Neuronal stem cell (in vitro differentiated cells): Measurements from ENCODE around the gene ILRUN.
"Not testable (repeated sequence)": the region's sequence is repeated elsewhere in the genome, so short reads cannot be mapped to it uniquely, and the experiment has no call there.

Experiments used
- DNase-seq: peaks from one replicate; pipeline ENCODE4 v3.0.0-alpha.2; 2013; ENCODE audit warnings: low spot score
- H2AFZ ChIP-seq: one replicate; pipeline ENCODE4 v1.6.1; 2013; ENCODE audit warnings: mild to moderate bottlenecking, low read length, inconsistent platforms
- H2AK5ac ChIP-seq: 2 replicates; pipeline ENCODE4 v1.6.1; 2013; ENCODE audit warnings: low read depth, mild to moderate bottlenecking, inconsistent platforms, low read length, moderate library complexity, mixed read lengths
- H2BK120ac ChIP-seq: 2 replicates; pipeline ENCODE4 v1.6.1; 2013; ENCODE audit warnings: low read depth, mild to moderate bottlenecking, inconsistent platforms, low read length, moderate library complexity, mixed read lengths
- H2BK12ac ChIP-seq: one replicate; pipeline ENCODE4 v1.6.1; 2013; ENCODE audit warnings: low read length, inconsistent platforms
- H2BK15ac ChIP-seq: 2 replicates; pipeline ENCODE4 v1.6.1; 2013; ENCODE audit warnings: mild to moderate bottlenecking, low read length, inconsistent platforms, mixed read lengths
- H2BK5ac ChIP-seq: one replicate; pipeline ENCODE4 v1.6.1; 2013; ENCODE audit warnings: inconsistent platforms, mild to moderate bottlenecking, low read length, moderate library complexity
- H3K14ac ChIP-seq: one replicate; pipeline ENCODE4 v1.6.1; 2013; ENCODE audit warnings: low read length, inconsistent platforms
- H3K18ac ChIP-seq: 2 replicates; pipeline ENCODE4 v1.6.1; 2013; ENCODE audit warnings: low read length, inconsistent platforms
- H3K23ac ChIP-seq: 2 replicates; pipeline ENCODE4 v1.6.1; 2013; ENCODE audit warnings: low read depth, mild to moderate bottlenecking, mixed read lengths, low read length, inconsistent platforms; ENCODE audit not compliant: poor library complexity
- H3K27ac ChIP-seq: replicated peaks from 3 replicates; pipeline ENCODE4 v1.5.1; 2013; ENCODE audit warnings: low read length, inconsistent platforms
- H3K27me3 ChIP-seq, 3 experiments: 2 replicates each; pipeline ENCODE4 v1.6.1; 2013; ENCODE audit warnings: low read length in 3 of 3, mild to moderate bottlenecking in 2 of 3, inconsistent platforms in 1 of 3, low read depth in 1 of 3, mixed read lengths in 1 of 3, moderate library complexity in 1 of 3; ENCODE audit not compliant: control insufficient read depth in 3 of 3, insufficient read depth in 3 of 3
- H3K36me3 ChIP-seq, 2 donors: replicated peaks in 1 of 2; 2 replicates each; pipeline ENCODE4 v1.6.1; 2013; ENCODE audit warnings: low read length in 2 of 2; ENCODE audit not compliant: control insufficient read depth in 2 of 2, insufficient read depth in 2 of 2
- H3K4ac ChIP-seq: 2 replicates; pipeline ENCODE4 v1.6.1; 2013; ENCODE audit warnings: inconsistent platforms, mild to moderate bottlenecking, low read length, moderate library complexity
- H3K4me1 ChIP-seq, 2 donors: 1 replicate in 1 of 2; 2 replicates in 1 of 2; pipeline ENCODE4 v1.6.1; 2013; ENCODE audit warnings: low read length in 2 of 2, low read depth in 1 of 2; ENCODE audit not compliant: control insufficient read depth in 2 of 2, insufficient read depth in 1 of 2
- H3K4me2 ChIP-seq: one replicate; pipeline ENCODE4 v1.6.1; 2013; ENCODE audit warnings: mild to moderate bottlenecking, low read length, inconsistent platforms; ENCODE audit not compliant: insufficient read depth, poor library complexity, severe bottlenecking
- H3K4me3 ChIP-seq, 2 donors: 2 replicates each; pipeline ENCODE4 v1.5.1; 2013; ENCODE audit warnings: low read length in 2 of 2, mild to moderate bottlenecking in 2 of 2, inconsistent platforms in 1 of 2, moderate library complexity in 1 of 2
- H3K79me1 ChIP-seq: one replicate; pipeline ENCODE4 v1.6.1; 2013; ENCODE audit warnings: low read depth, mild to moderate bottlenecking, inconsistent platforms, low read length, moderate library complexity
- H3K9ac ChIP-seq: one replicate; pipeline ENCODE4 v1.6.1; 2013; ENCODE audit warnings: mild to moderate bottlenecking, low read depth, low read length, inconsistent platforms; ENCODE audit not compliant: poor library complexity
- H3K9me3 ChIP-seq, 2 donors: replicated peaks in 1 of 2; 2 replicates each; pipeline versions ENCODE3 to v1.6.1; 2013; ENCODE audit warnings: low read length in 2 of 2, mild to moderate bottlenecking in 2 of 2, inconsistent platforms in 1 of 2, low read depth in 1 of 2, mixed read lengths in 1 of 2, moderate library complexity in 1 of 2; ENCODE audit not compliant: control insufficient read depth in 2 of 2, insufficient read depth in 1 of 2
- H4K8ac ChIP-seq: one replicate; pipeline ENCODE4 v1.6.1; 2013; ENCODE audit warnings: low read depth, mild to moderate bottlenecking, inconsistent platforms, low read length, moderate library complexity
- H4K91ac ChIP-seq: one replicate; pipeline ENCODE4 v1.6.1; 2013; ENCODE audit warnings: low read length, low read depth, mild to moderate bottlenecking, inconsistent platforms; ENCODE audit not compliant: poor library complexity
- whole genome bisulfite sequencing, 2 donors: extraction: QIAGEN DNeasy Blood & Tissue Kit; methylation state at CpG; one replicate each; pipeline ENCODE4 v1.1.7; 2013; ENCODE audit warnings: missing lambda C conversion rate in 2 of 2, mixed read lengths in 1 of 2; ENCODE audit not compliant: insufficient read length in 2 of 2, insufficient replicate concordance in 1 of 2; ENCODE audit errors: extremely low coverage in 2 of 2; 5-methylcytosine and 5-hydroxymethylcytosine counted together

ILRUN gene

GRCh38 chr6:34668799-34669198 lies 27.8 kb downstream of the ILRUN start:
- H3K23ac ChIP-seq, H3K9me3 ChIP-seq, H2BK12ac ChIP-seq, H3K79me1 ChIP-seq, H2AK5ac ChIP-seq, H3K4me2 ChIP-seq, H3K4me3 ChIP-seq, H2BK5ac ChIP-seq, H3K36me3 ChIP-seq, H3K27me3 ChIP-seq, H3K4ac ChIP-seq, H2AFZ ChIP-seq, H4K8ac ChIP-seq, H3K14ac ChIP-seq, H2BK15ac ChIP-seq, H3K27ac ChIP-seq, H2BK120ac ChIP-seq, H3K18ac ChIP-seq, DNase-seq, H3K4me1 ChIP-seq, H3K9ac ChIP-seq, H4K91ac ChIP-seq: not testable (repeated sequence)
- WGBS, 2 donors: no CpG with 5 or more reads among the region's 5 CpGs

- Histone ChIP-seq H2BK120ac (no peak overlapping the region), H4K91ac (no peak overlapping the region)
Measured at GRCh38 chr6:34667481-34668238, 28.9 kb downstream of the ILRUN start.

GRCh38 chr6:34665019-34665418 lies 31.5 kb downstream of the ILRUN start:
- no peaks in the 10 kb centered on the region for H3K9me3 ChIP-seq
- no peak overlapping the region for H3K9ac ChIP-seq
- H4K91ac ChIP-seq: no peak overlapping the region
- no peak overlapping the region for H3K14ac ChIP-seq
- H4K8ac ChIP-seq: no peak overlapping the region
- H2AFZ ChIP-seq: no peak overlapping the region
- no peaks in the 10 kb centered on the region for H3K27me3 ChIP-seq
- no CpG with 5 or more reads among the region's 4 CpGs for WGBS, 2 donors
- no peak overlapping the region for H3K18ac ChIP-seq
- H3K4me1 ChIP-seq: peaks cover 0 to 2% of the 10 kb centered on the region in 2 donors
- H2BK12ac ChIP-seq: no peak overlapping the region
- H2AK5ac ChIP-seq: no peak overlapping the region
- no peak overlapping the region for H3K27ac ChIP-seq
- no peak for DNase-seq
- H3K23ac ChIP-seq: no peak overlapping the region
- H2BK15ac ChIP-seq: no peak overlapping the region
- H3K36me3 ChIP-seq: no peaks in the 10 kb centered on the region
- no peaks in the 10 kb centered on the region for H3K79me1 ChIP-seq
- H3K4me2 ChIP-seq: no peak overlapping the region
- H3K4me3 ChIP-seq: no peak overlapping the region
- no peak overlapping the region for H3K4ac ChIP-seq
- H2BK5ac ChIP-seq: no peak overlapping the region
- no peak overlapping the region for H2BK120ac ChIP-seq

More at GRCh38 chr6:34667481-34668238, 28.9 kb downstream of the ILRUN start:
- Histone ChIP-seq H3K9me3 (no peaks in the 10 kb centered on the region), H3K36me3 (no peaks in the 10 kb centered on the region), H2BK12ac (no peak overlapping the region), H2AFZ (no peak overlapping the region), H3K4ac (no peak overlapping the region), H2BK15ac (no peak overlapping the region), H3K27ac (no peak overlapping the region), H3K27me3 (no peaks in the 10 kb centered on the region), H3K79me1 (no peaks in the 10 kb centered on the region), H3K4me2 (no peak overlapping the region), H3K9ac (no peak overlapping the region), H2AK5ac (no peak overlapping the region), H3K4me3 (no peak overlapping the region), H2BK5ac (no peak overlapping the region), H3K23ac (no peak overlapping the region), H4K8ac (no peak overlapping the region), H3K14ac (no peak overlapping the region), H3K18ac (no peak overlapping the region), H3K4me1 (peaks cover 0 to 2% of the 10 kb centered on the region in 2 donors)
- WGBS, 2 donors: no CpG with 5 or more reads among the region's 4 CpGs
- DNase-seq: no peak

GRCh38 chr6:34664256-34664971 lies 32.2 kb downstream of the ILRUN start:
- Histone ChIP-seq H2BK120ac (no peak overlapping the region), H2BK12ac (no peak overlapping the region), H3K4ac (no peak overlapping the region), H3K4me1 (peaks cover 0 to 2% of the 10 kb centered on the region in 2 donors), H3K9ac (no peak overlapping the region), H4K91ac (no peak overlapping the region), H3K27ac (no peak overlapping the region), H3K23ac (no peak overlapping the region), H2BK15ac (no peak overlapping the region), H2AK5ac (no peak overlapping the region), H4K8ac (no peak overlapping the region), H3K4me2 (no peak overlapping the region), H3K18ac (no peak overlapping the region), H3K14ac (no peak overlapping the region), H3K79me1 (no peaks in the 10 kb centered on the region), H3K36me3 (no peaks in the 10 kb centered on the region), H3K9me3 (no peaks in the 10 kb centered on the region), H3K27me3 (no peaks in the 10 kb centered on the region), H3K4me3 (no peak overlapping the region), H2BK5ac (no peak overlapping the region), H2AFZ (no peak overlapping the region)
- no CpG with 5 or more reads among the region's 4 CpGs for WGBS, 2 donors
- no peak for DNase-seq
